Prostate gland (tissue), 2 donors: ENCODE data around the gene QRICH1. TPM values are rescaled to one million over a fixed set of nuclear protein-coding genes. Genes with fewer than 3 reads are reported as not detected.

Experiments used
- DNase-seq: peaks from one replicate; pipeline ENCODE4 v3.0.0-alpha.2; 2019; ENCODE audit warnings: low spot score
- H3K27ac ChIP-seq, 2 donors: fragments of 200-600 bp; sonication (generic); 2 replicates each; pipeline ENCODE4 v1.5.1; 2017 to 2019
- H3K27me3 ChIP-seq: fragments of 200-600 bp; sonication (generic); replicated peaks from 2 replicates; pipeline ENCODE4 v1.5.1; 2019; ENCODE audit not compliant: insufficient read depth
- H3K36me3 ChIP-seq, 2 donors: fragments of 200-600 bp; sonication (generic); 1 replicate in 1 of 2; 2 replicates in 1 of 2; pipeline versions ENCODE4 v1.5.1 to v1.8.1; 2017 to 2019
- H3K4me1 ChIP-seq: fragments of 200-600 bp; sonication (generic); replicated peaks from 2 replicates; pipeline ENCODE4 v1.5.1; 2019
- H3K4me3 ChIP-seq, 2 donors: fragments of 200-600 bp; sonication (generic); 2 replicates each; pipeline ENCODE4 v1.5.1; 2017 to 2019
- H3K9me3 ChIP-seq: fragments of 200-600 bp; sonication (generic); 2 replicates; pipeline ENCODE4 v1.5.1; 2017
- POLR2A ChIP-seq: fragments of 450-650 bp; IDR thresholded peaks from one replicate; pipeline ENCODE4 v1.6.1; 2016; ENCODE audit warnings: antibody characterized with exemption, mild to moderate bottlenecking
- POLR2AphosphoS5 ChIP-seq: sonication (generic); formaldehyde crosslinking; IDR thresholded peaks from one replicate; pipeline ENCODE4 v1.6.1; 2017; ENCODE audit warnings: antibody characterized with exemption
- WGBS: methylation state at CpG from one replicate; pipeline ENCODE4 v1.1.5; 2018; 5-methylcytosine and 5-hydroxymethylcytosine counted together
- intact Hi-C: fragments of 100-400 bp; cut with DNase I; formaldehyde crosslinking; loops from one replicate; pipeline ENCODE4 v1.14.2; 2022
- total RNA-seq, 2 donors: library from RNA; depleted of rRNA; stranded (reverse); fragments of >200 nt; gene quantifications; one replicate each; pipeline ENCODE4 v1.1.0, GENCODE V29; 2016
- TF ChIP-seq, protein P1 (sequence below), 4 experiments: fragments of 200-600 bp in 2 of 4; fragments of 450-650 bp in 2 of 4; sonication (generic) in 2 of 4; IDR thresholded peaks; 1 replicate in 3 of 4; 2 replicates in 1 of 4; pipeline ENCODE4 v1.5.1; 2016 to 2019; ENCODE audit warnings: antibody characterized with exemption in 4 of 4, mild to moderate bottlenecking in 2 of 4, moderate library complexity in 2 of 4

QRICH1 gene
- total RNA-seq, 2 donors from 2014 or later, result 60.1 to 132 TPM

DNA sequence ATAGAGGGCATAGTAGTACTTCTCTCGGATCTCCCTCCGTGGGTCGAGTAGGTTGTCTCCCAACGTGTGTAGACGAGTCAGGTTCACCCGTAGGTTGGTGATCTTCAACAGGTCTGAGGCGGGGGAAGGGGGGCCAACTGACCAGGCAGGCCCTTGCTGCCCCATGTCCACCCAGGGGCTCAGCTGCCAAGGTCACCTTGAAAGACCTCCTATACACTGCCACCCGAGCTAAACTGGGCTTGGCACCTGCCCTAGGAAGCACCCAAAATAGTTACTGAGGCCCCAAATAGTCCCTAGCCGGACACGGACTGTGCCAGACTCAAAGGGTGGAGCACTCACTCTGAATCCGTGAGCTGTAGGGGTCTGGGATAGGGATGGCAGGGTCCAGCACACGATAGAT is 37.2 kb upstream of the QRICH1 start:
- H3K27me3 ChIP-seq, result no peaks in the 10 kb centered on the region
- H3K4me3 ChIP-seq, result no peak overlapping the region
- peaks cover 5% of the 10 kb centered on the region for H3K4me1 ChIP-seq
- DNase-seq, result no peak
- H3K27ac ChIP-seq, result no peak overlapping the region
- 71% methylated on average over 12 of the region's 12 CpGs for WGBS
- no peaks in the 10 kb centered on the region for H3K9me3 ChIP-seq
- TF ChIP-seq POLR2AphosphoS5 (no peak), POLR2A (no peak)
- TF ChIP-seq, protein P1, sequence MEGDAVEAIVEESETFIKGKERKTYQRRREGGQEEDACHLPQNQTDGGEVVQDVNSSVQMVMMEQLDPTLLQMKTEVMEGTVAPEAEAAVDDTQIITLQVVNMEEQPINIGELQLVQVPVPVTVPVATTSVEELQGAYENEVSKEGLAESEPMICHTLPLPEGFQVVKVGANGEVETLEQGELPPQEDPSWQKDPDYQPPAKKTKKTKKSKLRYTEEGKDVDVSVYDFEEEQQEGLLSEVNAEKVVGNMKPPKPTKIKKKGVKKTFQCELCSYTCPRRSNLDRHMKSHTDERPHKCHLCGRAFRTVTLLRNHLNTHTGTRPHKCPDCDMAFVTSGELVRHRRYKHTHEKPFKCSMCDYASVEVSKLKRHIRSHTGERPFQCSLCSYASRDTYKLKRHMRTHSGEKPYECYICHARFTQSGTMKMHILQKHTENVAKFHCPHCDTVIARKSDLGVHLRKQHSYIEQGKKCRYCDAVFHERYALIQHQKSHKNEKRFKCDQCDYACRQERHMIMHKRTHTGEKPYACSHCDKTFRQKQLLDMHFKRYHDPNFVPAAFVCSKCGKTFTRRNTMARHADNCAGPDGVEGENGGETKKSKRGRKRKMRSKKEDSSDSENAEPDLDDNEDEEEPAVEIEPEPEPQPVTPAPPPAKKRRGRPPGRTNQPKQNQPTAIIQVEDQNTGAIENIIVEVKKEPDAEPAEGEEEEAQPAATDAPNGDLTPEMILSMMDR (IDR thresholded peaks at IDR 0.05), result no peak
- intact Hi-C loops, result loop anchor here (5.0 to 10.0 kb wide), 2 partner anchors 39 to 1154 kb away; partner anchors contain the start of gene QRICH1
- peaks cover 0 to 5% of the 10 kb centered on the region in 2 donors for H3K36me3 ChIP-seq

DNA sequence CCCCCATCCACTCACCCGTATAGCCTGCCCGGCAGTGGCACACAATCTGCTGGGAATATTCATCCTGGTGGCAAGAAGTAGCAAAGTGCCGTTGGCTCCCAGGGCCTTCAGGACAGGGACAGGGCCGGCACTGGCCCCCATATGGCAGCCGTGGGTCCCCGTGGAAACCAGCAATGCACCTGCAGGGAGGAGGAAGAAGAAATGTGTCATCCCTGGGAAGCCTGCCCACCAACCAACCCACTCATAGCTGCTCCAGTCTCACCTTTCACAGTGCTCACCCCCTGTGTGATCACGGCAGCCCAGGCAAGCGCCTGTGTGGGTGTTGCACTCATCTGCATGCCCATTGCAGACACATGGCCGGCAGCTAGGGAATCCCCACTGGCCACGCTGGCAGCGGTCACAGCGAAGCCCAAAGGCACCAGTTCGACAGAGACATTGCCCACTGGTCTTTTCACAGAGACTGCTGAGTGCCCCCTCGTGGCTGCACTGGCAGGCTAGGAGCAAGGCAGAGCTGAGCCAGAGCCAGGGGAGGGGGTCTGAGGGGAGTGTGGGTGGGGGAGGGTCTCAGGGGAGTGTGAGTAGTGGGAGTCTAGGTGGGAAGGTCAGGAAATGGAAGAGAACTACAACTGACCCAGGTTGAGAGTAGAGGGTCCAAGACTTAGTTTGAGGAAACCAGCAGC is 31.3 kb upstream of the QRICH1 start:
- H3K27ac ChIP-seq, result no peak overlapping the region
- H3K4me3 ChIP-seq, result no peak overlapping the region
- H3K9me3 ChIP-seq, result no peaks in the 10 kb centered on the region
- 74% methylated on average over 14 of the region's 14 CpGs for WGBS
- TF ChIP-seq POLR2A (no peak), POLR2AphosphoS5 (no peak)
- TF ChIP-seq, protein P1 (IDR thresholded peaks at IDR 0.05), result no peak
- no peaks in the 10 kb centered on the region for H3K4me1 ChIP-seq
- DNase-seq, result no peak
- intact Hi-C loops, result no loop called here
- no peaks in the 10 kb centered on the region for H3K27me3 ChIP-seq
- peaks cover 10 to 27% of the 10 kb centered on the region in 2 donors for H3K36me3 ChIP-seq

DNA sequence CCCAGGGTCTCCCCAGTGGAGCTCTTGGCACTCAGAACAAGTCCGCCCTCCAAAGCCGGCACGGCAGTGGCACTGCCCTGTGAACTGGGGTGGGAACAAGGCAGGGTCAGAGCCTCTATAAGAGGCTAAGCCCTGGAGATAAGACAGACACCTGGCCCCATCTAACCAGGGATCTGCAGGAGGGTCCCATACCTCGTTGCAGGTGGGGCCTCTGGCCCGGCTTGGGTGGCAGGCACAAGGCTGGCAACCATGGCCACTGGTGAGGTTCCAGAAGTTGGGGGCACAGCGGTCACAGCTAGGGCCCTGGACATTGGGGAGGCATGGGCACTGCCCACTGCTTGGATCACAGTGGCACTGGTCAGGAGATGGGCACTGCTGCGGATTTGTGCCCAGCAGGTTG is 30.3 kb upstream of the QRICH1 start:
- Histone ChIP-seq H3K27ac (no peak overlapping the region), H3K9me3 (no peaks in the 10 kb centered on the region), H3K4me1 (peaks cover 6% of the 10 kb centered on the region), H3K4me3 (no peak overlapping the region), H3K36me3 (peaks cover 10 to 27% of the 10 kb centered on the region in 2 donors), H3K27me3 (no peaks in the 10 kb centered on the region)
- no peak for DNase-seq
- TF ChIP-seq POLR2A, result no peak
- TF ChIP-seq, protein P1 (IDR thresholded peaks at IDR 0.05), result no peak
- no peak for TF ChIP-seq POLR2AphosphoS5
- intact Hi-C loops, result no loop called here
- WGBS, result 80% methylated on average over 1 of the region's 7 CpGs

DNA sequence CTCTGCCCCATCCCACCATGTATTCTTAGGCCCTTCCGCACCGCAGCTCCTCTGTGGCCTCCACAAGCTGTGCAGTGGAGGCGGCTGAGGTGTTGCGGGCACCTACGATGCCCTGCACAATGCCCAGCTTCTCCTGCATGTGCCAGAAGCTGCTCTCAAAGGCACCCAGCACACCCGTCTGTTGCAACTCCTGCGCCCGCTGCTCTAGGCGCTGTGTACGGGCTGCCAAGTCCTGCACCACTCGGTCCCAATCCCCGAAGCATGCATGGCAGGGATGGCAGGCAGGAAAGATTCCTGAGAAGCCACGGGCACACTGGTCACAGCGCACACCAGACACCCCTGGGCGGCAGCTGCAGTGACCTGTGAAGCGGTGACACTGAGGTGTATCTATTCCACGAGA is 29.8 kb upstream of the QRICH1 start:
- Histone ChIP-seq H3K27me3 (no peaks in the 10 kb centered on the region), H3K36me3 (peaks cover 10 to 27% of the 10 kb centered on the region in 2 donors), H3K4me1 (peaks cover 6% of the 10 kb centered on the region), H3K9me3 (no peaks in the 10 kb centered on the region), H3K27ac (no peak overlapping the region), H3K4me3 (no peak overlapping the region)
- TF ChIP-seq, protein P1 (IDR thresholded peaks at IDR 0.05), result no peak
- TF ChIP-seq POLR2A (no peak), POLR2AphosphoS5 (no peak)
- intact Hi-C loops, result no loop called here
- no peak for DNase-seq
- WGBS, result 94% methylated on average over 17 of the region's 17 CpGs
